Colonic mucosa (tissue), 4 donors: Measurements from ENCODE around the gene HOXA9. TPM values are rescaled to one million over a fixed set of nuclear protein-coding genes. Genes with fewer than 3 reads are reported as not detected.

Experiments
- DNase-seq: peaks from one replicate; pipeline ENCODE4 v3.0.0-alpha.2; 2020
- H3K27ac ChIP-seq: fragments of 200-600 bp; one replicate; pipeline ENCODE4 v1.8.0; 2021
- H3K27me3 ChIP-seq: fragments of 200-600 bp; one replicate; pipeline ENCODE4 v1.8.0; 2021
- H3K36me3 ChIP-seq: fragments of 200-600 bp; one replicate; pipeline ENCODE4 v1.8.0; 2021
- H3K4me1 ChIP-seq: fragments of 200-600 bp; one replicate; pipeline ENCODE4 v1.8.0; 2021; ENCODE audit warnings: mild to moderate bottlenecking
- H3K4me3 ChIP-seq: fragments of 200-600 bp; one replicate; pipeline ENCODE4 v1.8.0; 2021
- H3K9ac ChIP-seq, 2 donors: one replicate each; pipeline ENCODE4 v1.7.0; 2013; ENCODE audit warnings: control low read depth in 2 of 2, low read depth in 2 of 2, low read length in 2 of 2
- H3K9me3 ChIP-seq: fragments of 200-600 bp; one replicate; pipeline ENCODE4 v1.8.0; 2021
- CTCF ChIP-seq: fragments of 200-600 bp; IDR thresholded peaks from one replicate; pipeline ENCODE4 v1.8.0; 2022; ENCODE audit warnings: antibody characterized with exemption, mild to moderate bottlenecking
- intact Hi-C: fragments of 100-400 bp; cut with DNase I; formaldehyde crosslinking; loops from one replicate; pipeline ENCODE4 v1.14.1; 2022
- total RNA-seq, 2 donors: library from RNA; stranded (reverse); fragmentation: NEBNext Ultra II Directional in 1 of 2; extraction: Animal tissue kit (Norgen Biotek cat#: 25700) in 1 of 2; gene quantifications; one replicate each; pipeline ENCODE4 v1.2.1, GENCODE V29; 2021
- donor health status: healthy.
- donor health status: DM: no; HTN: no; CAD: no.
- donor health status: DM: no; HTN: no; CAD: no.

Gene HOXA9
- total RNA-seq, 2 donors from 2014 or later: 19.5 to 22.1 TPM

GRCh38 chr7:27169658-27170425 lies 4.5 kb upstream of the HOXA9 start:
- Histone ChIP-seq H3K27ac (peak overlapping the region; percentile 94), H3K9ac (peak overlapping the region; percentile 91 to 98), H3K4me3 (peak overlapping the region; percentile 57), H3K4me1 (no peaks in the 10 kb centered on the region), H3K36me3 (no peaks in the 10 kb centered on the region), H3K9me3 (no peaks in the 10 kb centered on the region), H3K27me3 (peaks cover 17% of the 10 kb centered on the region)
- no peak for DNase-seq
- TF ChIP-seq CTCF: no peak
- intact Hi-C loops: loop anchor here (5.0 kb wide), 1 partner anchor 1313 kb away; no protein-coding TSS in a partner anchor

GRCh38 chr7:27168265-27168947 lies 3.1 kb upstream of the HOXA9 start:
- Histone ChIP-seq H3K4me3 (peak overlapping the region; percentile 57), H3K4me1 (no peaks in the 10 kb centered on the region), H3K27ac (peak overlapping the region; percentile 94), H3K9me3 (no peaks in the 10 kb centered on the region), H3K36me3 (no peaks in the 10 kb centered on the region), H3K27me3 (peaks cover 8% of the 10 kb centered on the region), H3K9ac (peak overlapping the region; percentile 91 to 98)
- no peak for TF ChIP-seq CTCF
- peak; percentile 76 for DNase-seq
- intact Hi-C loops: loop anchor here (5.0 kb wide), 1 partner anchor 1311 kb away; no protein-coding TSS in a partner anchor

- TF ChIP-seq CTCF: no peak
- Histone ChIP-seq H3K4me3 (peak overlapping the region; percentile 57), H3K36me3 (no peaks in the 10 kb centered on the region), H3K27me3 (peaks cover 7% of the 10 kb centered on the region), H3K4me1 (no peaks in the 10 kb centered on the region), H3K9ac (peak overlapping the region; percentile 91 to 98), H3K27ac (peak overlapping the region; percentile 94), H3K9me3 (no peaks in the 10 kb centered on the region)
- no peak for DNase-seq
- intact Hi-C loops: loop anchor here (5.0 kb wide), 1 partner anchor 1311 kb away; no protein-coding TSS in a partner anchor
These were observed 2.6 kb upstream of the HOXA9 start for GRCh38 chr7:27167916-27168264.

- DNase-seq: no peak
- Histone ChIP-seq H3K4me3 (peak overlapping the region; percentile 64), H3K36me3 (no peaks in the 10 kb centered on the region), H3K4me1 (no peaks in the 10 kb centered on the region), H3K27ac (peak overlapping the region; percentile 94), H3K9ac (peak overlapping the region; percentile 91 to 98), H3K9me3 (no peaks in the 10 kb centered on the region), H3K27me3 (peaks cover 7% of the 10 kb centered on the region)
- intact Hi-C loops: loop anchor here (5.0 kb wide), 1 partner anchor 1310 kb away; no protein-coding TSS in a partner anchor
- no peak for TF ChIP-seq CTCF
These were observed 1.5 kb upstream of the HOXA9 start for GRCh38 chr7:27166531-27167505.
